Skin of body (tissue), 2 donors: ENCODE results near the gene CDH16. TPM values are rescaled to one million over a fixed set of nuclear protein-coding genes. Genes with fewer than 3 reads are reported as not detected.
"Not testable (repeated sequence)": the region's sequence is repeated elsewhere in the genome, so short reads cannot be mapped to it uniquely, and the experiment has no call there.

Experiments
- DNase-seq: peaks from one replicate; lab custom pipeline; 2025; lab: John Stamatoyannopoulos, UW
- total RNA-seq: library from RNA; depleted of rRNA; stranded (reverse); fragments of >200 nt; gene quantifications from one replicate; pipeline ENCODE4 v1.2.3, GENCODE V29; 2014

CDH16 gene
- total RNA-seq: not detected

- DNase-seq: no peak
Measured at GRCh38 chr16:66918803-66919568, at the start of gene CDH16. CDH16 (minus strand) TSS chr16:66918885; CDS start chr16:66918065, 820 bp downstream.

- DNase-seq: no peak
Measured at GRCh38 chr16:66964049-66964448, 45.4 kb upstream of the CDH16 start.

- no peak for DNase-seq
Measured at GRCh38 chr16:66961914-66962313, 43.2 kb upstream of the CDH16 start.

- no peak for DNase-seq
Measured at GRCh38 chr16:66961065-66961744, 42.5 kb upstream of the CDH16 start, which contains the start of gene CES3. CES3 (plus strand) TSS chr16:66961266; CDS start chr16:66961308, 42 bp downstream.

- no peak for DNase-seq
Measured at GRCh38 chr16:66960270-66960669, 41.6 kb upstream of the CDH16 start.

- no peak for DNase-seq
Measured at GRCh38 chr16:66959704-66960161, 41.0 kb upstream of the CDH16 start.

GRCh38 chr16:66958857-66959703 is 40.4 kb upstream of the CDH16 start:
- no peak for DNase-seq

GRCh38 chr16:66956154-66956457 is 37.4 kb upstream of the CDH16 start:
- not testable (repeated sequence) for DNase-seq

GRCh38 chr16:66955363-66956153 is 36.9 kb upstream of the CDH16 start:
- DNase-seq: not testable (repeated sequence)

GRCh38 chr16:66954097-66954659 is 35.5 kb upstream of the CDH16 start:
- DNase-seq: peak; percentile 50

GRCh38 chr16:66953462-66954096 is 34.9 kb upstream of the CDH16 start:
- no peak for DNase-seq

- no peak for DNase-seq
Measured at GRCh38 chr16:66952430-66953110, 33.9 kb upstream of the CDH16 start.

GRCh38 chr16:66950971-66951790 is 32.5 kb upstream of the CDH16 start:
- no peak for DNase-seq

- DNase-seq: no peak
Measured at GRCh38 chr16:66950437-66950836, 31.8 kb upstream of the CDH16 start.

GRCh38 chr16:66949472-66949871 is 30.8 kb upstream of the CDH16 start:
- DNase-seq: no peak

- no peak for DNase-seq
Measured at GRCh38 chr16:66948837-66949225, 30.1 kb upstream of the CDH16 start.

GRCh38 chr16:66948134-66948836 is 29.6 kb upstream of the CDH16 start:
- DNase-seq: no peak
